Measurements from ENCODE around the gene ENPP1. TPM values are rescaled to one million over a fixed set of nuclear protein-coding genes. Genes with fewer than 3 reads are reported as not detected.

The ENPP1 gene
- total RNA-seq, 4 donors from 2014 or later: 49.7 to 111 (median 62.6) TPM

DNA sequence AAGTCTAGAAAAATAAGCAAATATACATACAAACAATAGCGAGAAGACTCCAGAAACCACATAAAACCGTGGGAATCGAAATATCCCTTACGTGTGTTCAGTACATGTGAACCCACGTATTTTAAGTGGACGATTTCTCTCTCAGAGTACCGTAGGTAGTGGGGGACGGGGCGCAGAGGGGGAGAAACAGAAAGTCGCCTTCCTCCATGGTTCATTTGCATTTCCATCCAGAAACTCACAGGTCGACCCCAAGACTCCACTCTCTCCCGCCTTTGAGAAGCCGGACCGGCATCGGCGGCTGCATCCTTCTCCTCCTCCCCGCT, 538 bp upstream of the ENPP1 start:
- intact Hi-C loops (cut with DNase I): no loop called here

GRCh38 chr6:131808460-131809269, 845 bp downstream of the ENPP1 start:
- Histone ChIP-seq H3K27me3 (no peaks in the 10 kb centered on the region), H3K4me3 (replicated peaks in 1 of 3) (peak overlapping the region; percentile 34 to 46 (median 36)), H3K36me3 (no peaks in the 10 kb centered on the region), H3K9me3 (no peaks in the 10 kb centered on the region), H3K4me1 (peaks cover 28 to 44% of the 10 kb centered on the region in 2 donors), H3K27ac (peak overlapping the region; percentile 43 to 60 (median 58))
- WGBS, 2 donors: 31 to 39% methylated on average over 12 of the region's 12 CpGs
- TF ChIP-seq, protein P1, sequence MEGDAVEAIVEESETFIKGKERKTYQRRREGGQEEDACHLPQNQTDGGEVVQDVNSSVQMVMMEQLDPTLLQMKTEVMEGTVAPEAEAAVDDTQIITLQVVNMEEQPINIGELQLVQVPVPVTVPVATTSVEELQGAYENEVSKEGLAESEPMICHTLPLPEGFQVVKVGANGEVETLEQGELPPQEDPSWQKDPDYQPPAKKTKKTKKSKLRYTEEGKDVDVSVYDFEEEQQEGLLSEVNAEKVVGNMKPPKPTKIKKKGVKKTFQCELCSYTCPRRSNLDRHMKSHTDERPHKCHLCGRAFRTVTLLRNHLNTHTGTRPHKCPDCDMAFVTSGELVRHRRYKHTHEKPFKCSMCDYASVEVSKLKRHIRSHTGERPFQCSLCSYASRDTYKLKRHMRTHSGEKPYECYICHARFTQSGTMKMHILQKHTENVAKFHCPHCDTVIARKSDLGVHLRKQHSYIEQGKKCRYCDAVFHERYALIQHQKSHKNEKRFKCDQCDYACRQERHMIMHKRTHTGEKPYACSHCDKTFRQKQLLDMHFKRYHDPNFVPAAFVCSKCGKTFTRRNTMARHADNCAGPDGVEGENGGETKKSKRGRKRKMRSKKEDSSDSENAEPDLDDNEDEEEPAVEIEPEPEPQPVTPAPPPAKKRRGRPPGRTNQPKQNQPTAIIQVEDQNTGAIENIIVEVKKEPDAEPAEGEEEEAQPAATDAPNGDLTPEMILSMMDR (IDR thresholded peaks at IDR 0.05): no peak
- no peak for TF ChIP-seq POLR2A (IDR thresholded peaks at IDR 0.05)
- intact Hi-C loops (cut with DNase I): no loop called here
- DNase-seq: no peak

More for the DNA sequence above, 538 bp upstream of the ENPP1 start:
- H3K27me3 ChIP-seq: no peaks in the 10 kb centered on the region
- H3K4me1 ChIP-seq: peaks cover 28 to 44% of the 10 kb centered on the region in 2 donors
- H3K4me3 ChIP-seq (replicated peaks in 1 of 3): peak overlapping the region; percentile 41 to 58 (median 43)
- H3K9me3 ChIP-seq: no peaks in the 10 kb centered on the region
- peak overlapping the region; percentile 79 to 86 (median 82) for H3K27ac ChIP-seq
- WGBS, 2 donors: 5% methylated on average over 17 of the region's 17 CpGs
- no peaks in the 10 kb centered on the region for H3K36me3 ChIP-seq
- TF ChIP-seq POLR2A (IDR thresholded peaks at IDR 0.05): no peak
- TF ChIP-seq, protein P1 (IDR thresholded peaks at IDR 0.05): no peak
- no peak for DNase-seq

DNA sequence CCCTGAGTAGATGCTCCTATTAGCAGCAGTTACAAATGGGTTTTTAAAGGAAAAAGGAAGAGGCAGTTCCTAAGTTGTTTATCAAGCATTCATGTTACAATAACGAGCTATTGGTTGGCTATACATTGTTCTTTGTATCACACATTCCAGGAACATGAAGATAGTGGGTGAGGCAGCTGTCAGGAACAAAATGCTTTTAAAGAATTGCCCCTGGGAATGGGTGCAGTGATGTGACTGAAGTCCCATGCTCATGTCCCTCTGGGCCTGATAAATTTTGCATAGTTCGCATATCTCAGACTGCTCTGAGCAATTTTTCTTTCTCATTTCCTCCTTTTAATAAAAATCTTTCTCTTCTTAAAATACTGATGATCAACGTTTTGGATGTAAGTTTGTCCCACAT, 3.7 kb downstream of the ENPP1 start:
- H3K4me1 ChIP-seq: peaks cover 22 to 39% of the 10 kb centered on the region in 2 donors
- no peak overlapping the region for H3K27ac ChIP-seq
- DNase-seq: no peak
- H3K4me3 ChIP-seq (replicated peaks in 1 of 3): no peak overlapping the region
- H3K27me3 ChIP-seq: no peaks in the 10 kb centered on the region
- H3K9me3 ChIP-seq: no peaks in the 10 kb centered on the region
- WGBS, 2 donors: 83% methylated on average over 3 of the region's 3 CpGs
- TF ChIP-seq, protein P1 (IDR thresholded peaks at IDR 0.05): no peak
- no peak for TF ChIP-seq POLR2A (IDR thresholded peaks at IDR 0.05)
- no peaks in the 10 kb centered on the region for H3K36me3 ChIP-seq
- intact Hi-C loops (cut with DNase I): no loop called here

DNA sequence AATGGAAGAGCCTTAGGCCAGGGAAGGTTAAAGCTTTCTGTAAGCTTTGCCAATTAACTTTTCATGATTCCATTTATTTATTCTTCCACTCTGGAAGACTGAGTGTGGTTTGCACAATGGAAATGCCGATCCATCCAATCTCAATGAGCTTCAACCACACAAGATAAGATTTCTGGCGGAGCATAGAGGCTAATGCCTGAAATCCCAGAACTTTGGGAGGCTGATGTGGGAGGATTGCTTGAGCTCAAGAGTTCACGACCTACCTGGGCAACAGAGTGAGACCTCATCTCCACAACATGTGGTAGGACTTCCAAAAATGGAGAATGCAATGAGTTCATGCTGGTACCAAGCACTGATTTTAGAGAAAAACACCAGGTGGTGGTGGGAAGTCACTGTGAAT, 6.2 kb downstream of the ENPP1 start:
- Histone ChIP-seq H3K27me3 (no peaks in the 10 kb centered on the region), H3K36me3 (no peaks in the 10 kb centered on the region), H3K4me3 (replicated peaks in 1 of 3) (no peak overlapping the region), H3K9me3 (no peaks in the 10 kb centered on the region), H3K27ac (no peak overlapping the region), H3K4me1 (peaks cover 9 to 24% of the 10 kb centered on the region in 2 donors)
- 90 to 99% methylated on average over 3 of the region's 3 CpGs for WGBS, 2 donors
- DNase-seq: no peak
- TF ChIP-seq, protein P1 (IDR thresholded peaks at IDR 0.05): no peak
- TF ChIP-seq POLR2A (IDR thresholded peaks at IDR 0.05): no peak
- intact Hi-C loops (cut with DNase I): no loop called here

GRCh38 chr6:131816869-131817268, 9.0 kb downstream of the ENPP1 start:
- TF ChIP-seq, protein P1 (IDR thresholded peaks at IDR 0.05): no peak
- no peak for TF ChIP-seq POLR2A (IDR thresholded peaks at IDR 0.05)
- Histone ChIP-seq H3K36me3 (no peaks in the 10 kb centered on the region), H3K4me3 (replicated peaks in 1 of 3) (no peak overlapping the region), H3K27me3 (no peaks in the 10 kb centered on the region), H3K9me3 (no peaks in the 10 kb centered on the region), H3K27ac (no peak overlapping the region), H3K4me1 (peaks cover 9 to 10% of the 10 kb centered on the region in 2 donors)
- DNase-seq: no peak
- intact Hi-C loops (cut with DNase I): no loop called here
- WGBS, 2 donors: 91 to 93% methylated on average over 1 of the region's 1 CpG
